ENCODE results near the gene MYO1G.
"Not testable (repeated sequence)": the region's sequence is repeated elsewhere in the genome, so short reads cannot be mapped to it uniquely, and the experiment has no call there.

The MYO1G gene

GRCh38 chr7:44965441-44965903 is 13.3 kb downstream of the MYO1G start:
- no peak for DNase-seq

DNA sequence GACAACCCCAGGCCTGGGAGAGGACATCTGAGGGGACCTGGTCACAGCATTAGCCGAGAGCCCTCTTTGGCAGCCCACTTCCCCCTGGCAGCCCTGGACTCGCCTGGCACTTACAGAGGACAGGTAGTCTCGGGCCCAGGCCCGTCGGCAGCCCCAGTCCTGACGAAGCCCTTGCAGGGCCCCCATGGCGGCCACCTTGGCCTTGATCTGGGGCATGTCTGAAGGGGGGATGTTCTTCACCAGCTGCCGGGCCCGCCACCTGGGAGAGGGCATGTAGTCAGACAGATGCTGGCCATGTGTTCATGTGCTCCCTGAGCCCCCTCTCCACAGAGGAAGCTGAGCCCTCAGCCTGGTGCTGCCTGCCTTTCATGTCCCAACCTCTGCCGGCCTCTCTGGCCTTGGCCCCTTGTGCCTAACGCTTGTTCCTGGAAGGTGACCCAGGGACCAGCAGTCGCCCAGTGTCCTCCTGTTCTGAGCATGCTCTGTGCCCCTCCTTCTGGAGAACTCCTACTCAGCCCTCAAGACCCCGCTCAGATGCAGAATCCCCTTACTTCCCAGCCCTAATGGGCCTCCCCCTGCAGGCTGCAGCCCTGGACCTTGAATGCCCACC is 13.9 kb downstream of the MYO1G start:
- DNase-seq, result no peak

- no peak for DNase-seq
These were observed 14.4 kb downstream of the MYO1G start for GRCh38 chr7:44964384-44964830.

DNA sequence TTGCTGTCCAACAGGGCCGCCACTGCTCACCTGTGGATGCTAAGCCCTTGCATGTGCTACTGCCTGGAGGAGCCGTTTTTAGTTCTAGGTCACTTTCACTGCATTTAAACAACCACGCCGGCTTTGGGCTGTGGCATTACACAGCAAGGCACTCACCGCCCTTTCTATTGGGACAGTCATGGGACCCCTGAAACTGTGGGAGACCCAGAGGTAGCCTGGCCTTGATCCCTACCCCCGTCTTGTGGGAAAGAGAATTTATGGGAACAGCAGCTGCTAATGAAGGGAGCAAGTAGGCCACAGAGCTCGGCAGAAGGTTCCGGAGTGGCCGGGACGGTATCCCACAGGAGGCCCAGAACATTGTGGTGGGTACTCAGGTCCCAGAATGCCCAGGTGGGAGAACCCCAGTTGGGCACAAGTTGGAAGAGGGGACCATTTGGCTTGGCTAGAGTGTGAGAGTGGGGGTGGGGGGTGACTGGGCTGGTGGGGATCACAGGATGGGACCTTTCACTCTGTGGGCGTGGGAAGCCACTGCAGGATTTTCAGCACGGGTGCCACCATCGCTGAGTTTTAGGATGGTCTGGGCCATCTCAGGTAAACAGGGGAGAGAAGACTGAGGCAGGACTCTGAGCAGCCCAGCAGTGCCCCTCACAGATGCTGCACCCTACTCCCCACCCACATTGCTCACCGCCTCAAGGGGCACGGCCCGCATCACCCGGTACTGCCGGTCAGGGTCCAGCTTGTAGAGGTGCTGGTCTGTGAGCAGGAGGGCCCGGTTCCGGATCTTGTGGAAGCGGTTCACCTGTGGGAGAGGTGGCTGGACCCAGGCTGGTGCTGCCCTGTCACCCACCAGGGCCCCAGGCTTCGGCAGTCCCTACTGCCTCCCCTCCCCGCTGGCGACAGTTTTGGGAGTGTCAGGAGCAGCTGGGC is 15.2 kb downstream of the MYO1G start:
- DNase-seq, result no peak

GRCh38 chr7:44962483-44963251 is 16.1 kb downstream of the MYO1G start:
- DNase-seq, result no peak

DNA sequence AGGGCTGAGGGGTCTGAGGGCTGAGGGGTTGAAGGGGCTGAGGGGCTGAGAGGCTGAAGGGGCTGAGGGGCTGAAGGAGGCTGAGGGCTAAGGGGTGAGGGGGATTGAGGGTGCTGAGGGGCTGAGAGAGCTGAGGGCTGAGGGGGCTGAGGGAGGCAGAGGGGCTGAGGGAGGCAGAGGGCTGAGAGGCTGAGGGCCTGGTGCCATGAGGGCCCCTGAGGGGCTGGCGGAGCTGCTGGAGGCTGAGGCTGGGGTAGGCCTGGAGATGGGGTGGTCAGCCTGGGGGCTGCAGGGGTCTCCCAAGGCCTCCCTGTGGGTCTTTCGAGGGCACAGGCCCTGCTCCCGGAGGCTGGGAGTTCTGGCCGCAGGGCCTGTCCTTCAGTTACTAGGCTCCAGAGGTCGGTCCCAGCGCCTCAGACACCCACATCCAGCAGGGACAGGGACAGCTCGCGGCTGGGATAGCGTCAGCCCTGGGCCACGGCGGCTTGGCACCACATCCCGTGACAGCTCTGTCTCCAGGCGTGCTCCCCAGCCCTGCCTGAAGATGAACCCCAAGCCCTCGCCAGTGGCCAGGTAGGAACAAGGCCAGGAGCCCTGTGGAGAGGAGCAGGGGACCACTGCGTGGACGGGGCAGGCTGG is 16.9 kb downstream of the MYO1G start:
- no peak for DNase-seq

DNA sequence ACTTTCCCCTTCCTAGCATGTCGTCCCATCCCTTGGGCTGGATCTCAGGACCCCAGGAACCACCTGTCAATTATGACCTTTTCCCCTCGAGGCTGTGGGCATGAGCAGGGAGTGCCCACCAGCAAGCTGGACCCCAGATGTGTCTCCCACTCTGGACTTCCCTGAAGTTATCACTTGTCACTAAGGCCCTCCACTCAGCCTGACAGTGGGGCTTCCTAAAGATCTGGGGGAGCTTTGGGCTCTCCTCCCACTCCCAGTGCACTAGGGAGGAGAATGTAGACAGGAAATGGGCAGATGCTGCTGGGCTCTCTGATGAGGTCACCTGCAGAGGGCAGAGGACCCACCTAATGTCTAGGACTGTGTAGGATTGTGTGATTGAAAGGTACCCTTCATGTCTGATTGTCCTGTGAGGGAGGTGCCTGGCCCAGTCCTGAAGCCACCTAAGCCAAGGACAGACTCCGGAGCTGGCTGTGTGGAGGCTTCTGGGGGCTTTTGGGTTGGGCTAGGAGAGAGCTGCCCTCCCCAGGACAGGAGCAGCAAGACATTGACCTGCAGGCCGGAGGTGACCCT is 18.7 kb downstream of the MYO1G start:
- no peak for DNase-seq

GRCh38 chr7:44959433-44959951 is 19.3 kb downstream of the MYO1G start:
- DNase-seq, result no peak

- no peak for DNase-seq
These were observed 20.0 kb downstream of the MYO1G start for GRCh38 chr7:44958645-44959344.

DNA sequence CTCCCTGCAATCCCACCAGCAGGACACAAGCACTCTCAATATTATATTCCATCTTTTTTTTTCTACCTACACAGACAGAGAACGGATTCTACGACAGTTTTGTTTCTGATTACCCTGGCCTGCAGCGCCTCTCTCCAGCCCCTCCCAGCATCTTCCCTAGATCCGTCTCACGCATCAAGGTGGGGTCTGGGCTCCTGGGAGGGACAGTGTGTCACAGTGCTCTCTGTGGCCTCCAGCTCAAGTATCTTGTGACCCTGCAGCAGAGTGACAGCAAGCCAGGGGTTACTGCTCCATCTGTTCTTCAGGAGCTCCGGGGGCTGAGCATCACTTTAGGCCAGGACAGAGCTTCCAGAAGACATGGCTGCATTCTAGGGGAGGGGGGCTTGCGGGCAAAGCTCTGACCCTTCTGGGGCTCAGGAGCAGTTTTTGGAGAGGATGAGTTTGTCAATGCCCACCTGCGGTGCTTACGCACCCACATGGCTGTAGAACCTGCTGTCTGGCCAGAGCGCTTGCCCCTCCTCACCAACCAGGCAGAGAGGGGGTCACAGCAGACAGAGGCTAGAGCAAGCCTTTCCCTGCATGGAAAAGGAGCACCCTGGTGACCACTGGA is 22.6 kb downstream of the MYO1G start:
- DNase-seq, result no peak

DNA sequence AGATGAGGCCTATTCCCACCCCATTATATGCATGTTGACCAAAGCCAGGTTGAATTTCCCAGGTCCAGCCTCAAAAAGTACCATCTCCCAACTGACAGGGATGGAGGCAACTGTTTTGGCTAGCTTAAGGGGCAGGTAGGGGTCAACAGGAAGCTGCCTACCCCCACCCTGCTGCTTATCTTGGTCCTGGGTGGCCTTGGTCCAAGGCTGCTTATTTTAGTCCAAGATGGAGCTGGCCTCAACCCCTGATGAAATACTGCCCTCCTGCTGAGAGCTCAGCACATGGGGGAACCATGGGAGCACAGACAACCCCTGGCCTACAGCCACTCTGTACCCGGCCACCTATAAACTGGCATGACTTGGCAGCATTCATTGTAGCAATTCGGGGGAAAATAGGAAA is 23.1 kb downstream of the MYO1G start:
- no peak for DNase-seq

GRCh38 chr7:44953156-44953555 is 25.7 kb downstream of the MYO1G start:
- no peak for DNase-seq

- DNase-seq, result no peak
These were observed 29.5 kb downstream of the MYO1G start for GRCh38 chr7:44949303-44949702.

- no peak for DNase-seq
These were observed 33.3 kb downstream of the MYO1G start for GRCh38 chr7:44945479-44945878.

DNA sequence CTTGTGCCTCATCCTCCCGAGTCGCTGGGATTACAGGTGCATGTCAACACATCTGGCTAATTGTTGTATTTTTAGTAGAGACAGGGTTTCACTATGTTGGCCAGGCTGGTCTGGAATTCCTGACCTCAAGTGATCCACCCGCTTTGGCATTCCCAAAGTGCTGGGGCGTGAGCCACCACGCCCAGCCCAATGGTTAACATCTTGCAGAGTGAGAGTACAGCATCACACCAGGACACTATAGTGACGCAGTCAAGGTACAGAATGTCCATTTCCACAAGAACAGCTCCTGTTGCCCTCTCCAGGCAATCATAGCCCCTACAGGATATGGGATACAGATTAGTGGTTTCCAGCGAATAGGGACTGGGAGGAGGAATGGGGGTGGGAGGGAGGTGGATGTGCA is 34.0 kb downstream of the MYO1G start:
- DNase-seq, result no peak

DNA sequence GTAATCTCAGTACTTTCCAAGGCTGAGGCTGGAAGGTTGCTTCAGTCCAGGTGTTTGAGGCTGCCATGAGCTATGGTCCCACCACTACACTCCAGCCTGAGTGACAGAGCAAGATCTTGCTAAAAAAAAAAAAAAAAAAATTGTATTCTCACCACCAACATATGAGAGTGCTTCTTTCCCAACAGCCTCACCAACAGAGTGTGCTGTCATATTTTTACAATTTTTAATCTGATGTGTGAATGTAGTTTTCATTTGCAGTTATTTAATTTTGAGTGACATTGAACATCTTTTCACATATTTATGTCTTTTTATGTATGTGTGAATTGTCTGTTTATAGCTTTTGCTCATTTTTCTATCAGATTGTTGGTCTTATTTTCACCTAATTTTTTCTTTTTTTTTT is 35.2 kb downstream of the MYO1G start:
- no peak for DNase-seq

DNA sequence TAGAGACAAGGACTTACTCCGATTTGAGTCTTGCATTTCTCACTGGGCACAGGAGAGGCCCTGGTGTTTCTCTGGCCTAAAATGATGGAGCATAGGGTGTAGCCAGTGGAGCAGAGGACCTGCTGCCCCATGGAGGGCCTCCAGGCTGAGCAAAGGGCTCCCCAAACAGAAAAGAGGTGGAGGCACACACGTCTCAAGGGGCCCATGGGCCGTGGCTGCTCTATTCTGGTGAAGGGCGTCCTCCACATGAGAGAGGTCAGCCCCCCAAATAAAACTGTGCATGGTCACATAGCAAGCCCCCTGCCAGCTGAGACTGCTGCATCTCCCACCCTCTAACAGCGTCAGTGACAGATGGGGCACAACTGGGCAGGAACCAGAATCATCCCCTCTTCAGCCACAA is 41.4 kb downstream of the MYO1G start:
- no peak for DNase-seq

- DNase-seq, result no peak
These were observed 42.5 kb downstream of the MYO1G start for GRCh38 chr7:44936322-44936721.

DNA sequence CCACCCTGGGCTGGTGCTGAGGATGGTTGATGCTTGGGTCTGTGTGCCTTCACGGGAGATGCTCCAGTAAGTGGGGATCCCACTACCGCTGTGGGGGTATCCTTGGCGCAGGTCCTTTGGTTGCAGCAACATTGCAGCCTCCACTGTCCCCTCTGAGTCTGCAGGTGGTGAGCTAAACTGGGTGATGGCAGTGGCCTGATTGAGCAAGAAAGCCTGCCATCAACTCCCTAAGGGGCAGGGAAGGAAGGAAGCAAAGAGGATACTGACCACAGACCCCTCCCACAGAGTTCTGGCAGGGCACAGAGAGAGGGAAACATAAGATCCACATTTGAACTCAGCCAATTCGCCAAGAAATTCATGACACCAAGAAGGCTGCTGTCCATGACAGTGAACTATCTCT is 43.2 kb downstream of the MYO1G start:
- DNase-seq, result no peak

GRCh38 chr7:44935016-44935415 is 43.8 kb downstream of the MYO1G start:
- DNase-seq, result no peak

GRCh38 chr7:44934510-44934909 is 44.3 kb downstream of the MYO1G start:
- DNase-seq, result not testable (repeated sequence)
